ENCODE measurements around the gene CHAC1. TPM values are rescaled to one million over a fixed set of nuclear protein-coding genes. Genes with fewer than 3 reads are reported as not detected.
A peak's percentile ranks its signal among the peaks of the same experiment; 100 is the strongest.

CHAC1 gene
- total RNA-seq, 2 experiments from 2014 or later: 43.9 to 45.8 TPM

DNA sequence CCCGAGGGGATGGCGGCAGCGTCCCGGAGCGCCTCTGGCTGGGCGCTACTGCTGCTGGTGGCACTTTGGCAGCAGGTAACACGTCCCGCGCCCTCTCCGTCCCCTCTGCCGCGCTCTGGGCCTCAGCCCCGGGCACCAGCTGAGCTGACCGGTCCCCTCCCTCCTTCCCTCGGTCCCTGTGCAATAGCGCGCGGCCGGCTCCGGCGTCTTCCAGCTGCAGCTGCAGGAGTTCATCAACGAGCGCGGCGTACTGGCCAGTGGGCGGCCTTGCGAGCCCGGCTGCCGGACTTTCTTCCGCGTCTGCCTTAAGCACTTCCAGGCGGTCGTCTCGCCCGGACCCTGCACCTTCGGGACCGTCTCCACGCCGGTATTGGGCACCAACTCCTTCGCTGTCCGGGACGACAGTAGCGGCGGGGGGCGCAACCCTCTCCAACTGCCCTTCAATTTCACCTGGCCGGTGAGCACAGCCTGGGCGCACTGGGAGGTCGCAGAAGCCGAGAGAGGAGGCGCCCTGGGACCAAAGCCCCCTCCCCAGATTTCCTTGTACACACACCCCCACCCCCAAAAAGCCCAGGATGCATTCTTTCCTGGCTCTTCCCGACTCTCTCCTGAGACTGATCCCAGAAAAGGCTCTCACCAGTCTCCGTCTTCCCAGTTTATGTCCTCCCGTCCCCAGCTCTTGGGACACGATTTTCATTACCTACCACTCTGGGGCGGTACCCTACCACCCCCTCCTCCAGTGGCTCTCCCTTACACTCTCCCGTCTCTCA lies 23.4 kb upstream of the CHAC1 start:
- H3K27ac Mint-ChIP-seq: no peak overlapping the region
- no peaks in the 10 kb centered on the region for H3K36me3 Mint-ChIP-seq
- H3K9me3 Mint-ChIP-seq: no peaks in the 10 kb centered on the region
- H3K4me1 Mint-ChIP-seq: peaks cover 31% of the 10 kb centered on the region
- peaks cover 74% of the 10 kb centered on the region for H3K27me3 Mint-ChIP-seq
- H3K4me3 Mint-ChIP-seq: peak overlapping the region; percentile 30
- no peak for DNase-seq

DNA sequence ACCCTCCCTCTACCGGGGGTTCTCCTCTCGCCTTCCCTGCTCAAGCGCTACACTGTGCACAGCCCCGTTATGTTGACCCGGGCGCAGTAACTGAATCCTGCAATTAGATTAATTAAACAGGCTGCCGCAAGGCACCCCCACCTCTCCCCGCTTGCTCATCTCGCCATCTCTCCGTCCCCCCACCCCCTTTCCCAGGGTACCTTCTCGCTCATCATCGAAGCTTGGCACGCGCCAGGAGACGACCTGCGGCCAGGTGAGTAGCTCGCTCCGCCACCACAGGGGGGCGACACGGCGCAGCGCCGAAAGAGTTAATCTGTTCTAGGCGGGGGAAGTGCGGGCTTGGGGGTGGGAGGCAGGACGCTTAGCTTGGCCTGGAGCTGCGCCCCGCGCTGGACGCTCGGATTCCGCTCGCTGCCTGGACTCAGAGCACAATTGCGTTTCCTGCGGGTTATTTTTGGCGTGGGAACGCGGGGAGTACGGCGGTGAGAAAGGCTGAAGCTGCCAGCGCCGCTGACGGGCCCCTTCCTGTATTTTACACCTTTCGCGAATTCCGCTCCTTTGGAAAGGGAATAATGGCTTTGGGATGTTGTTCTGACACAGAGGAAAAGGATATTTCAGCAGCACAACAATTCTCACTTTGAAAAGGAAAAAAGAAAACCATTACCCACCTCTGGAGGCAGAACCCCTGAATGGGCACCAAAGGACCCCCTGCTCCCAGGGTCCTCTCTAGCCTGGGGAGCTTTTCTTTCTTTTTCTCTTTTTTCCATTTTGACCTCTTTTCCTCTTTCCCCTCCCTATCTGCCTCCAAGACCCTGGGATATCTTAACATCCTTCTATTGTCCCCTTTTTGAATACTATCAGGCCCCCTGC lies 22.6 kb upstream of the CHAC1 start:
- Mint-ChIP-seq H3K9me3 (no peaks in the 10 kb centered on the region), H3K27me3 (peaks cover 66% of the 10 kb centered on the region), H3K27ac (no peak overlapping the region)

DNA sequence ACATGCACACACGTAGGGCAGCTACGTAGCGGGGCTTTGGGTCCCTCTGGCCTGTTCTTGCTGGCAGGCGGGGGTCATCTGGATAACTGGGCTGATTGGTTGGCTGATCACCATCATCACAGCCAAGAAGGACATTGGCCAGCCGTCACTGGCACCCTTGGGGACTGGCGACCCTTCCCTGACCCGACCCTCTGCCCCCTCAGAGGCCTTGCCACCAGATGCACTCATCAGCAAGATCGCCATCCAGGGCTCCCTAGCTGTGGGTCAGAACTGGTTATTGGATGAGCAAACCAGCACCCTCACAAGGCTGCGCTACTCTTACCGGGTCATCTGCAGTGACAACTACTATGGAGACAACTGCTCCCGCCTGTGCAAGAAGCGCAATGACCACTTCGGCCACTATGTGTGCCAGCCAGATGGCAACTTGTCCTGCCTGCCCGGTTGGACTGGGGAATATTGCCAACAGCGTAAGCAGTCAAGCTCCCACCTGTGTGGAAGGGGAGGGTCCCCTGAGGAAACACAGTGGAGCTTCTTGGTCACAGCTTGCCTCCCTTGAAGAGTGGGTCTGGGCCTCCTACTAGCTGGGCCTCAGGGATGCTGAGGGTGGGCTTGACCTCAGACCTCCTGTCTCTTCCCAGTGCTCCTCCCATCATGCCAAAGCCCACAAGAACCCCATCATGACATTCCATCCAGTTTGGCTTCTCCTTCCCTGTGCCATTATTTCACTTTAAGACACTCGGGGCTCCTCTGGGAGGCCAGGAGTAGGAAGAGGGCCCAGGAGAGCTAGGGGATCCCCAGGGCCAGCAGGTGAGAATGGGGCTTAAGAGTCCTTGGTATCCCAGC lies 21.8 kb upstream of the CHAC1 start:
- DNase-seq: no peak
- no peak overlapping the region for H3K4me3 Mint-ChIP-seq

More for the DNA sequence above, 22.6 kb upstream of the CHAC1 start:
- Mint-ChIP-seq H3K4me3 (peak overlapping the region; percentile 30), H3K4me1 (peaks cover 29% of the 10 kb centered on the region), H3K36me3 (no peaks in the 10 kb centered on the region)
- peak; percentile 68 for DNase-seq

DNA sequence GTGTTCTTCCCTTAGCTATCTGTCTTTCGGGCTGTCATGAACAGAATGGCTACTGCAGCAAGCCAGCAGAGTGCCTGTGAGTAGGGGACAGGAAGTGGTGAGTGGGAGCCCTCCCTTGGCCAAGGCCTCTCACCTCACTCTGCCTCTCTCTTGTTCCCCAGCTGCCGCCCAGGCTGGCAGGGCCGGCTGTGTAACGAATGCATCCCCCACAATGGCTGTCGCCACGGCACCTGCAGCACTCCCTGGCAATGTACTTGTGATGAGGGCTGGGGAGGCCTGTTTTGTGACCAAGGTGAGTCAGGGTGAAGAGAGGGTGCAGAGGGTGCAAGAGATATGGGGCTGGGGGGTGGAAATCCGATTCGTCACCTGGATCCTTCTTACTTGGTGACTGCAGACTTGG lies 21.1 kb upstream of the CHAC1 start:
- DNase-seq: no peak
- Mint-ChIP-seq H3K4me3 (no peak overlapping the region), H3K36me3 (no peaks in the 10 kb centered on the region), H3K27me3 (peaks cover 51% of the 10 kb centered on the region), H3K9me3 (no peaks in the 10 kb centered on the region), H3K27ac (no peak overlapping the region), H3K4me1 (peaks cover 21% of the 10 kb centered on the region)

More for the DNA sequence above, 21.8 kb upstream of the CHAC1 start:
- H3K36me3 Mint-ChIP-seq: no peaks in the 10 kb centered on the region
- no peaks in the 10 kb centered on the region for H3K9me3 Mint-ChIP-seq
- no peak overlapping the region for H3K27ac Mint-ChIP-seq
- peaks cover 58% of the 10 kb centered on the region for H3K27me3 Mint-ChIP-seq
- H3K4me1 Mint-ChIP-seq: peaks cover 27% of the 10 kb centered on the region

DNA sequence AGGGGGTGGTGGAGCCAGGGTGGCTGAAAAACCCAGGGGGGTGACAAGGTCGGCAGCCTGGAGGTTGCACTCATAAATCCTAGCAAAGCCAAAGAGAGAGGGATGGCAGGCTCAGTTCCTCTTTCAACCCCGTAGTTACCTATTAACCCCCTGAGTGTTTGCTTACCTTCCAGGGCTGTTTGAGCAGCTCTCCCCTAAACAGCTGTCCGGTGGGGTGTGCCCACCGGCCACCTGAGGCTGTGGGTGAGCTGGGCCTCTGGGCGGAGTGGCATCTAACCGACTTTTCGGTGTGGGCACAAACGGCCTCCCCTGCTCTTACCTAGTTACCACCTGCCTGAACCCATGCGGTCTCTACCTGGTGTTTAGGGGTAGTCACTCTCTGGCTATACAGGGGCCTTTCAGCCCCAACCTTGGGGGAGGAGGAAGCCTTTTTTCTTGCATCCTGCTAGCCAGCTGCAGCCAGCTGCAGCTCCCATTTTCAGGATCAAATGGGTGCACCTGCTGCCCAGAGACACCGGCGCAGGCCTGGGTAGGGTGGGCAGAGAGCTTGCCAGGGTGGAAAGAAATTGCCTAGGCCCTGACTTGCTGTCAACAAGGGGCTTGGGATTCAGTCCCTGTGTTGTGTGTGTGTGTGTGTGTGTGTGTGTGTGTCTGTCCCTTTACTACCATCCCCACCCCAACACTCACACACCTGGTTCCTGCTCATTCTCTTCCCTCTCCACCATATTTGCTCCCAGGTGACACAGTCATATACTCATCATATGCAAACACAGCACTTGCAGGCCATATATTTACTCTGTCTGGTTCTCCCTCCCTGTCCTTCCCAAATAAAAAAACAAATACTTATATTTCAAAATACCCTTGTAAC lies 20.4 kb upstream of the CHAC1 start:
- Mint-ChIP-seq H3K4me1 (peaks cover 19% of the 10 kb centered on the region), H3K9me3 (no peaks in the 10 kb centered on the region), H3K27ac (no peak overlapping the region), H3K27me3 (peaks cover 45% of the 10 kb centered on the region), H3K36me3 (no peaks in the 10 kb centered on the region), H3K4me3 (no peak overlapping the region)
- DNase-seq: no peak

DNA sequence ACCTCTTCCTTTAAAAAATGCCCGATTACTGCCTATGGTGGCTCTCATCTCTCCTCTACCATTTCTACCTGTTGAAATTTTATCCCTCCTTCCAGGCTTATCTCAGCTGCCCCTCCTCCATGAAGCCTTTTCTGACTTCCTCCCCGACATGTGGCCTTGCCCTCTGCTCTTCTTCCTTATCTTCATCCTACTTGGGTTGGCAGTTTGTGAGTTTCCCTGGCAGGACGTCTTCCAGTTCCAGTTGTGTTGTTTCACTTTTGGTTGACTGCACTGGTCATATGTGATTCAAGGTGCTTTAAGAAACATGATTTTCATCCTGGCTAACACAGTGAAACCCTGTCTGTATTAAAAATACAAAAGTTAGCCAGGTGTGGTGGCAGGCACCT lies 19.8 kb upstream of the CHAC1 start:
- Mint-ChIP-seq H3K4me3 (no peak overlapping the region), H3K27ac (no peak overlapping the region), H3K4me1 (peaks cover 19% of the 10 kb centered on the region)

DNA sequence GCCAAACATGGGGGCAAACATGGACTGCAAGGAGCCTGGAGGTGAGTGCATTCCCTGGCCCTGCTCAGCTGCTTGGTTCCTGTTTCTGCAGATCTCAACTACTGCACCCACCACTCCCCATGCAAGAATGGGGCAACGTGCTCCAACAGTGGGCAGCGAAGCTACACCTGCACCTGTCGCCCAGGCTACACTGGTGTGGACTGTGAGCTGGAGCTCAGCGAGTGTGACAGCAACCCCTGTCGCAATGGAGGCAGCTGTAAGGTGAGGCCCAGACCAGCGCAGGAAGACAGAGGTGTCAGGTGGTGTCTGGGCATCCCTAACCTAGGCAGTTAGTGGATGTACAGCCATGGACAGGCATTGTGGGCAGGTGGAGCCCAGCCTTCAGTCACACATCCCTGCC lies 18.8 kb upstream of the CHAC1 start:
- DNase-seq: no peak
- H3K27ac Mint-ChIP-seq: no peak overlapping the region
- H3K4me3 Mint-ChIP-seq: no peak overlapping the region
- peaks cover 15% of the 10 kb centered on the region for H3K4me1 Mint-ChIP-seq
- H3K9me3 Mint-ChIP-seq: no peaks in the 10 kb centered on the region
- peaks cover 30% of the 10 kb centered on the region for H3K27me3 Mint-ChIP-seq
- H3K36me3 Mint-ChIP-seq: no peaks in the 10 kb centered on the region

More for the DNA sequence above, 19.8 kb upstream of the CHAC1 start:
- peaks cover 40% of the 10 kb centered on the region for H3K27me3 Mint-ChIP-seq
- no peaks in the 10 kb centered on the region for H3K36me3 Mint-ChIP-seq
- DNase-seq: no peak
- H3K9me3 Mint-ChIP-seq: no peaks in the 10 kb centered on the region

DNA sequence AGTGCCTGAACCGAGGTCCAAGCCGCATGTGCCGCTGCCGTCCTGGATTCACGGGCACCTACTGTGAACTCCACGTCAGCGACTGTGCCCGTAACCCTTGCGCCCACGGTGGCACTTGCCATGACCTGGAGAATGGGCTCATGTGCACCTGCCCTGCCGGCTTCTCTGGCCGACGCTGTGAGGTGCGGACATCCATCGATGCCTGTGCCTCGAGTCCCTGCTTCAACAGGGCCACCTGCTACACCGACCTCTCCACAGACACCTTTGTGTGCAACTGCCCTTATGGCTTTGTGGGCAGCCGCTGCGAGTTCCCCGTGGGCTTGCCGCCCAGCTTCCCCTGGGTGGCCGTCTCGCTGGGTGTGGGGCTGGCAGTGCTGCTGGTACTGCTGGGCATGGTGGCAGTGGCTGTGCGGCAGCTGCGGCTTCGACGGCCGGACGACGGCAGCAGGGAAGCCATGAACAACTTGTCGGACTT lies 17.0 kb upstream of the CHAC1 start:
- Mint-ChIP-seq H3K27ac (no peak overlapping the region), H3K4me3 (no peak overlapping the region), H3K36me3 (no peaks in the 10 kb centered on the region), H3K4me1 (peaks cover 20% of the 10 kb centered on the region), H3K27me3 (peaks cover 12% of the 10 kb centered on the region), H3K9me3 (no peaks in the 10 kb centered on the region)
- DNase-seq: no peak

DNA sequence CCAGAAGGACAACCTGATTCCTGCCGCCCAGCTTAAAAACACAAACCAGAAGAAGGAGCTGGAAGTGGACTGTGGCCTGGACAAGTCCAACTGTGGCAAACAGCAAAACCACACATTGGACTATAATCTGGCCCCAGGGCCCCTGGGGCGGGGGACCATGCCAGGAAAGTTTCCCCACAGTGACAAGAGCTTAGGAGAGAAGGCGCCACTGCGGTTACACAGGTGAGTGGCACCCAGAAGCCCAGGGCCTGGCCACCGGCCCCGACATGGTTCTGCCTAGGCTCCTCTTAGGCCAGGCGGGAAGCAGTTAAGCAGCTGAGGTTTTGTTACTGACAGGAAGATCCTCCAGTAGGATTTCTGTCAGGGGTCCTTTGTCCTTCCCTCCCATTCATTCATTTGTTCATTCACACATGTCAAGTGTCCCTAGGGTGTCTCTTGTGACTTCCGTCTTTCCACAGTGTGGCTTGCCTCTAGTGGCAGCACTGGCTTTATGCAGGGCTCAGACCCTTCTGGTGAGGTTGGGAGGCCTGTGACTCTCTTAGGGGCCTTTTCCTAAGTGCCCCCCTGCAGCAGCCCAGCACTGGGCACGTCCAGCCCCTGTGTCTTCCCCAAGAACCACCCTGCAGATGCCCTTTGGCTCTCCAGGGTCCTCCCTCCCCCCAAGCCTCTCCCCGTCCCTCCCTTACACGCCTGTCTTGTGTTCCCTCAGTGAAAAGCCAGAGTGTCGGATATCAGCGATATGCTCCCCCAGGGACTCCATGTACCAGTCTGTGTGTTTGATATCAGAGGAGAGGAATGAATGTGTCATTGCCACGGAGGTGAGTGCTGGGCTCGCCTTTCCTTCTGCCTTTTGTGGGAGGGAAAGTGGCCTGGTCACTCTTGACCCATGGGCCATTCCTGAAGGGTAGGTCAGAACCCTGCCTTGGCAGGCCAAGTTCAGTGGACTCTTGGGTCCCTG lies 16.3 kb upstream of the CHAC1 start:
- peaks cover 17% of the 10 kb centered on the region for H3K4me1 Mint-ChIP-seq
- H3K27me3 Mint-ChIP-seq: peaks cover 5% of the 10 kb centered on the region
- no peaks in the 10 kb centered on the region for H3K9me3 Mint-ChIP-seq
- H3K27ac Mint-ChIP-seq: no peak overlapping the region
- H3K36me3 Mint-ChIP-seq: no peaks in the 10 kb centered on the region
- H3K4me3 Mint-ChIP-seq: no peak overlapping the region
- DNase-seq: no peak

DNA sequence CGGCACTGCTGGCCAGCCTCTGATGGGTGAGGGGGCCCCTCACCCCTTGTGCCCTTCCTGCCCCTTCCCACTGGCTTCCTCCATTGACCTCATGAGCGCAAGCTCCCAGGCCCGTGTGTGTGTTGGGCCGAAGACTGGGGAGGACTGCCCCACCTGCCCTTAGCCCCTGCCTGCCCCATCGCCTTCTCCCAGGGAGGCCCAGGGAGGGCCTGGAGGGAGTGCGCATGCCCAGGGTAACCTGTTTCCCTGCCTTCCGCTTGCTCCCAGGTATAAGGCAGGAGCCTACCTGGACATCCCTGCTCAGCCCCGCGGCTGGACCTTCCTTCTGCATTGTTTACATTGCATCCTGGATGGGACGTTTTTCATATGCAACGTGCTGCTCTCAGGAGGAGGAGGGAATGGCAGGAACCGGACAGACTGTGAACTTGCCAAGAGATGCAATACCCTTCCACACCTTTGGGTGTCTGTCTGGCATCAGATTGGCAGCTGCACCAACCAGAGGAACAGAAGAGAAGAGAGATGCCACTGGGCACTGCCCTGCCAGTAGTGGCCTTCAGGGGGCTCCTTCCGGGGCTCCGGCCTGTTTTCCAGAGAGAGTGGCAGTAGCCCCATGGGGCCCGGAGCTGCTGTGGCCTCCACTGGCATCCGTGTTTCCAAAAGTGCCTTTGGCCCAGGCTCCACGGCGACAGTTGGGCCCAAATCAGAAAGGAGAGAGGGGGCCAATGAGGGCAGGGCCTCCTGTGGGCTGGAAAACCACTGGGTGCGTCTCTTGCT lies 15.3 kb upstream of the CHAC1 start:
- no peak overlapping the region for H3K4me3 Mint-ChIP-seq
- no peaks in the 10 kb centered on the region for H3K27me3 Mint-ChIP-seq

DNA sequence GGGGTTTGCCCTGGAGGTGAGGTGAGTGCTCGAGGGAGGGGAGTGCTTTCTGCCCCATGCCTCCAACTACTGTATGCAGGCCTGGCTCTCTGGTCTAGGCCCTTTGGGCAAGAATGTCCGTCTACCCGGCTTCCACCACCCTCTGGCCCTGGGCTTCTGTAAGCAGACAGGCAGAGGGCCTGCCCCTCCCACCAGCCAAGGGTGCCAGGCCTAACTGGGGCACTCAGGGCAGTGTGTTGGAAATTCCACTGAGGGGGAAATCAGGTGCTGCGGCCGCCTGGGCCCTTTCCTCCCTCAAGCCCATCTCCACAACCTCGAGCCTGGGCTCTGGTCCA lies 14.8 kb upstream of the CHAC1 start:
- no peaks in the 10 kb centered on the region for H3K27me3 Mint-ChIP-seq
- H3K9me3 Mint-ChIP-seq: no peaks in the 10 kb centered on the region
- no peak overlapping the region for H3K27ac Mint-ChIP-seq
- H3K4me3 Mint-ChIP-seq: no peak overlapping the region
- H3K36me3 Mint-ChIP-seq: no peaks in the 10 kb centered on the region
- DNase-seq: no peak
- H3K4me1 Mint-ChIP-seq: peaks cover 28% of the 10 kb centered on the region

More for the DNA sequence above, 15.3 kb upstream of the CHAC1 start:
- no peaks in the 10 kb centered on the region for H3K9me3 Mint-ChIP-seq
- H3K36me3 Mint-ChIP-seq: no peaks in the 10 kb centered on the region
- H3K27ac Mint-ChIP-seq: no peak overlapping the region
- no peak for DNase-seq
- peaks cover 23% of the 10 kb centered on the region for H3K4me1 Mint-ChIP-seq

DNA sequence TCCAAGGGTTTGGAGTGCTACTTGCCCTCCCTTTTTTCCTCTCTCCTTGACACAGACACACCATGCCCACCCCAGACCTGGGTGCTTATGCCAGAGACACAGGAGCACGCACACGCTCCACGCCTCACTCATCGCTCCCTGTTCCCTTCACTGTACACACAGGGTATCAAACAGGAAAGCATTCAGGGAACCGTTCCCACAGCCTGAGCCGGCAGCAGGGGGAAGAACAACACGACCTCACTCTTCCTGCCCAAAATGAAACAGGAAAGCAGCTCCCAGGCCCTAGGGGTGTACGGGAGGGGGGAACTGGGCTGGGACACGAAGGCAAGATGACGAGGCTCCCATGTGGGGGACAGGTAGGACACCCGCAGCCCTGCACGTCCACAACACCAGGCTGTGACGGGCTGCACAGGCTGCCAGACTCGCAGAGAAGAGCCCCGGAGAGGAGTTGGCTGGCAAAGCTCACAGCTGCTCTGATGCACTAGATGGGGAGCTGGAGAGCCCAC lies 12.9 kb upstream of the CHAC1 start:
- Mint-ChIP-seq H3K27ac (peak overlapping the region; percentile 4), H3K9me3 (no peaks in the 10 kb centered on the region), H3K4me3 (peak overlapping the region; percentile 9), H3K27me3 (no peaks in the 10 kb centered on the region), H3K4me1 (peaks cover 28% of the 10 kb centered on the region), H3K36me3 (no peaks in the 10 kb centered on the region)
- no peak for DNase-seq

All from activated naive CD8-positive, alpha-beta T cell treated with anti-CD3 and anti-CD28 coated beads for 36 hours (primary cell).